A204.1 (cell line): Measurements from ENCODE around the gene TPCN2.

Experiments used
- FAIRE-seq: peaks from 2 replicates; lab custom pipeline; 2012; peaks lifted over from hg19 to GRCh38; lab: Jason Lieb, UNC

The TPCN2 gene

DNA sequence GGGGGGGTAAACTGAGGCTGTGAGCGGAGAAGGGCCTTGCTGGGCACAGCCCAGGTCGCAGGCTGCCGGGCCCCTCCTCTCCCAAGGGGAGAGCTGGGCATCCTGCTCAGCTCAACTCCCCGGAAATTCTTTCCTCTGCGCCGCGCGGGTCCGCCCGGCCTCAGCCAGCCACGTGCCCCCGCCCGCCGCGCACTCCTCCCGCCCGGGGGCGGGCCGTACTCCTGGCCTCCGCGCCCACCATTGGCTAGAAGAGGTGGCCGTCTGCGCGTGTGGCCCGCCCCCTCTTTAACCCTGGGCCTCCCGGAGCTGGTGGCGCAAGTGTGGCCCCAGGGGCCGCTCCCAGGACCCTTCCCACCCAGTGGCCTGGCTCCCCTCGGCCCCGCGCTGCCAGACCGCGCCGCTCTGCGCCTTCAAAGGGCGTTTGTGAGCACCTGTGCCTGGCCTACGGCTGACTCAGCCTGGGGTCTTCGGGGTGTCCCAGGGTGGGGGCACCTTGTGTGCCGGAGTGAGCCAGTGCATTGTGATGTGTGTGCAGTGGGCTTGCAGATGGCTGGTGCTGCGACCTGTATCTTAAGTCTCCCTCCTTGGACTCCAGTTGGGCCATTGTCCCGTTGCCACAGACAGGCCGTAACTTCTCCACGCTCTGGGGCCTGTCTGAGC is 37.6 kb upstream of the TPCN2 start:
- FAIRE-seq, result no peak

GRCh38 chr11:69011624-69012091 is 37.1 kb upstream of the TPCN2 start:
- no peak for FAIRE-seq

DNA sequence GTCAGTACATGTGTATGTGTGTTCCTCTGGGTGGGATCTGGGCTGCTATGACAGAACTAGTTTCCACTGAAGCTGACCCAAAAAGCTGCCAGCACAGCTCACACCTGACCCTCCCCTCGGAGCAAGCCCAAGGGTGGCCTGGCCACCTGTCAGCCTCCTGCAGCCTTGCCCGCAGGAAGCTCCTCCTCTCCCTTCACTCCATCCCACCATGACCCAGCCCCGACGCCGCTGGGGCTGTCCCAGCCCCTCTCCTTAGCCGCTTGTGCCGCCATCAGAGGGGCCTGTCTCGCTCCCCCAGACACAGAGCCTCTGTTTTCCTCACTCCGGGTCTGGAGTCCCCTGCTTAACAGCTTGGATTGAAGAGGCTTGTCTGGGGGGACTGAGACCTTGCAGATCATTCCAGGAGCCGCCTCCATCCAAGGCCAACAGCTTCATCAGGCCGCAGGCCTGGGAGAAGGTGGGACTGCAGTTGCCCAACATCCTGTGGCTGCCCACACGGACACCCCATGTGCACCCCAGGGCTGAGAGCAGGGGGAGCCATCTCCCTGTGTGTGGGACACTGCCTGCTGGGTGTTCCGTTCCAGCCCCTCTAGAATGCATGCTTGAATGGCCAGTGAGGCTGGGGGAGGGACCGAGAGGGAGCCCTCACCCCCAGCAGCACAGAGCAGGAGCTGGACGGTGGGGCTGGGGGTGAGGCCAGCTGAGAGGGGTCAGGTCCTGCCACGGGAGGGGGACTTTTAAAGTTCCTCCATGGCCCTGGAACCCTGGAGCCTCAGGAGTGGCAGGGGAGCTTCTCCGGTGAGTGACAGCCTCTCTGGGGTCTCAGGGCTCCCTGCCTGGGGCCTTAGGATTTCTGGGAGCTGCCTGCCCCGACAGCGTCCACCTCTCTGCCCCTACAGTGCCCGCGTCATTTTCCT is 36.4 kb upstream of the TPCN2 start:
- FAIRE-seq, result no peak

DNA sequence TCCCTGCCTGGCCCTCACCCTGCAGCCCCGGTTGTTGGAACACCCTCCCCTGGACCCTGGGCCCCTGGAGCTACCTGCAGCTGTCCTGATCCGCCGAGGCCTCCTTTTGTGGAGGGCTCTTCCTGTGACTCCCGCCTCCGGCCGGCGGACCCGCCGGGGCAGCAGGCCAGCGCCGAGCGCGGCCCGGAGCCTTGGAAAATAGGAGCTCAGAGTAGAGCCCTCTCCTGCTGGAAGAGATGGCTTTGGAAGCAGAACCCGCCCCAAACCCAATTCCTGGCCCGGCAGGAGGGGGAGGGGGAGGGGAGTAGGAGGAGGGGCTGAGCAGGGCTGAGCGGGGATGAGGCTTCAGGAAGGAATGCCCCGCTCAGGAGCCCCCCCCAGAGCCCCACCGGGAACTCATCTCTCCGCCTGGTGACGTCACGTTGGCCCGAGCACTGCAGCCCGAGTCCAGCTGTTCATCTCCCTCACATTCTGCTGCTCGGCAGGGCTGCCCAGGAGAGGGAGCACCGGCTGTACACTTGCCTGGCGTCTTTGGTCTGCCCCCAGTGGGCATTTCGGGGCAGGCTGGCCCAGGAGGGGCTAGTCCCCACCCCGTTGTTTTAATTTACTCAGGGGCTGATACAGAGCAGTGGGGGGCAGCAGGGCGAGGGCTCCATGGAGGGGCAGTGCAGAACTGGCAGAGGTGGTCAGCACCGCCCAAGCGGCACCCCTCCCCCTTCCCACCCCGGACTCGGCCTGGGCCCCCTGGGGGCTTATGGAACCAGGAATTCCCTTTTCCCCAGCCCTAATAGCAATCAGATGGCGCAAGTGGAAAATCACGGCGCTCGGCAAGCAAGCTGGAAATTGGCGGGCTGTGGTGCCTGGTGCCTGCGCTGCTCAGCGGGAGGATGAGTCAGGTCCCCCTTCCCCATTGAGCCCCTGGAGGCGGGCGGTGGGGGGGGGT is 35.5 kb upstream of the TPCN2 start, which contains the start of gene MRGPRF:
TSS of gene MRGPRF (minus strand) at position 238 of the 943 bp plus-strand sequence. CDS start 3,345 bp downstream, outside the sequence.
- FAIRE-seq, result no peak

GRCh38 chr11:69014084-69014851 is 34.5 kb upstream of the TPCN2 start:
- no peak for FAIRE-seq

DNA sequence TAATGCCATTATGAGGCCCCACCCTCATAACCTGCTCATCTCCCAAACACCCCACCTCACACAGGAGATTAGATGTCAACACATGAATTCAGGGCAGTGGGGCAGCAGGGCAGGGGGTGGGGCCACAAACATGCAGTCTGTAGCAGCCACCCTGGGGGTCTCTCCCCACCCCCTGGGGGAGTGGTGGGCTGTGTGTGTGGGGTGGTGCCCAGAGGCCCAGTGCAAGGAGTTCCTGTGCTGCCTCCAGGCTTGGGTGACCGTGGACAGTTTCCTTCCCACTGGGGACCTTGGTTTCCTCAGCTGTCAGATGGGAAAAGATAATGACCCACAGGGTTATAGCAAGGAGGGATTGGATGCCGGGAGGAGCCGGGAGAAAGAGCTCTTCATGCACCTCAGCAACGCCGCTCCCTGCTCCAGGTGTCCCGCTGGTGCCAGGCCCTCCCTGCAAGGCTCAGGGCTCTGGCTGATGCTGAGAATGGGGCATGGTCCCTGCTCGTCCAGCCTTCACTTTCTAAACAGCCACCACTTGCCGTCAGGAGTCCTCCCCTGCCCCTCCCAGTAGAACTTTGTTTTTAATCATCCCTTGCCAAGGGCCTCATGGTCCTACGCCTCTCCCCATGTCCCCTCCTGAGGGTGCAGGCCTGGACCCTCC is 33.7 kb upstream of the TPCN2 start:
- FAIRE-seq, result no peak

GRCh38 chr11:69017951-69018350 is 30.8 kb upstream of the TPCN2 start:
- no peak for FAIRE-seq

DNA sequence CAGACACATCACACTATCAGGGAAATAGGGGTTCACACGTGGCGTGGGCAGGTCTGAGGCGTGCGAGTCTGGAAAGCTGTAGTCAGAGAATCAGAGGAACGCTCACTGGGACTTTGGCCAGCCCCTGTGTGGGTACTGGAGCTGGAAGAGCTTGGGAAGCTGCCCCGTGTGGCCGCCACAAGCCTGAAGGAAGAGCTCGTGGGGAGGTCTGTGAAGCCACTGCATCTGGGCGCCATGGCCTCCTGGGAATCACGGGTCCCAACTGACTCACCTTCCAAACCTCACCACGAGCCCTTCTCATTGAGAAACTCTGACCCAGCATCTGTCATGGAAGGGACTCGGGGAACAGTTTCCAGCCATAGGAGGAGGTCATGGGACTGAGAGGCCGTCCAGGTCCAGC is 29.8 kb upstream of the TPCN2 start:
- no peak for FAIRE-seq

GRCh38 chr11:69022260-69022659 is 26.5 kb upstream of the TPCN2 start:
- FAIRE-seq, result no peak

DNA sequence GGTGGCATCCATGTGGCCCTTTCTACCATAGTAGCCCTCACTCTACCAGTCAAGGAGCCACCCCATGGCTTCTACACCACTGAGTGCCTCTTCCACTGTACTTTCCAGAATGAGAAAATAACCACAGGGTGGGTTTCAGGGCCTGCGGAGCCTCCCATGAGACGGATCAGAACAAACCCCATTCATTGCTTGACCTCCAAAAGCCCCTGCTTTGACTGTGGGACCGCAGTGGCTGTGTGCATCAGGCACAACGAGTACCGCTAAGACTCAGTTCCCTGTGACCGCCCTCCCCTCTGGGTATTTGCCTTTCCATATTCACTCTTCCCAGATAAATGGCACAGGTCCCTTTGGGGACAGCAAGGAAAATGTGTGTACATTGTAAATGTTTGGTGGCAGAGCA is 24.2 kb upstream of the TPCN2 start:
- FAIRE-seq, result no peak

- no peak for FAIRE-seq
These were observed 20.9 kb upstream of the TPCN2 start for GRCh38 chr11:69027704-69028372.

DNA sequence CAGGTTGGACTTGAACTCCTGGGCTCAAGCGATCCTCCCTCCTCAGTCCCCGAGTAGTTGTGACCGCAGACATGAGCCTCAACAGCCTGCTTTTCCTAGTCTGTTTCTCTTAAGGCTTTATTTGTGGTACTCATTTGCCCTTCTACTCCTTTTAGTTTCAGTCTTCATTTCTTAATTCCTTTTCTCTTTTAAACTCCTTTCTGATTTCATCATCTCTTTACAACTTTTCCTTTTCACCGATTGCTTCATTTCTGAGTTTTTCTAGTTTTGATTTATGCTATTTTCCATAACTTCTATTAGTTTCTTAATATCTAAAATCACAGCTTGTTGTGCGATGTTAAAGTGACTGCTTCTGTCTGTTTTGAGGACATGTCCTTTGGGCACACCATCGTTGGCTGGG is 18.4 kb upstream of the TPCN2 start:
- no peak for FAIRE-seq

DNA sequence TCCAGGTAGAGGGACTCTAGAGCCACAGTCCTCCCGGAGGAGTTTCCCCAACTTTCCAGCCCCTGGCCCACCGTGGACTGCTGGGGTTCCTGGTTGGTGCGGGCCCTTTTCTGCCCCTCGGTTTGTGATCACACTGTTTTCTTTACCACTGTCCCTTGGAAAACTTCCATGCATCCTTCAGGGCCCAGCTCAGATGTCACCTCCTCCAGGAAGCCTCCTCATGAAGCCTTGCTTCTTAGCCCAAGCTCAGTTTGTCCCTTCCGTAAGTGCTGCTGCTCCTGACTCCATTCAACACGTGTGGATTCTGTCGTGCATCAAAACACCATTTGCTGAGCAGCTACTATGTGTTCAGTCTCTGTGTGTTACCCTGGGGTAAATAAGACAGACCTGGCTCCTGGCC is 15.9 kb upstream of the TPCN2 start:
- no peak for FAIRE-seq

DNA sequence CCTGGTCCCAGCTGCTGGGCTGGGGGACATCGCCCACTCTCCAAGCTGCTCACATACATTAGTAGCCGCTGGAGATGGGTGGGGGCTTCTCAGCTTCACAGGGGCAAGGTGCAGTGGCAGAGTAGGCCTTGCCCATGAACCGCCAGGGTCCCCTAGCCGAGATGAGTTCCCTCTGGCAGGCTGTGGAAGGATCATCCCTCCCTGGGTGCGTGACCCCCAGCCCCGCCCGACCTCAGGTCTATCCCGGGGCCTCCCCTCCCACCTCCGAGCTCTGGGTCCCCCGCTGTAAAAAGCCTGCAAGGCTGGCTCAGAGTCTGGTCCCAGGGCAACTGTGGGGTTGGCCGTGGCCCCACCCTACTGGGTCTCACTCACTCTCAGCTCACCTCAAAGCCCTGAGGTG is 15.3 kb upstream of the TPCN2 start:
- FAIRE-seq, result no peak

GRCh38 chr11:69034123-69034867 is 14.4 kb upstream of the TPCN2 start:
- no peak for FAIRE-seq

- no peak for FAIRE-seq
These were observed 13.4 kb upstream of the TPCN2 start for GRCh38 chr11:69035150-69035945.

GRCh38 chr11:69035946-69036340 is 12.8 kb upstream of the TPCN2 start:
- no peak for FAIRE-seq

- no peak for FAIRE-seq
These were observed 11.7 kb upstream of the TPCN2 start for GRCh38 chr11:69037074-69037473.

GRCh38 chr11:69037544-69037943 is 11.2 kb upstream of the TPCN2 start:
- no peak for FAIRE-seq
